HFFc6 (cell line): ENCODE results near the gene SCARB2. TPM values are rescaled to one million over a fixed set of nuclear protein-coding genes. Genes with fewer than 3 reads are reported as not detected.

Experiments
- DNase-seq: peaks from one replicate; pipeline ENCODE4 v3.0.0-alpha.2; 2018
- H3K27ac Mint-ChIP-seq: 2 replicates; pipeline ENCODE4 v1.8.0; 2020; ENCODE audit warnings: mild to moderate bottlenecking, mixed read lengths
- H3K27me3 Mint-ChIP-seq: 2 replicates; pipeline ENCODE4 v1.8.0; 2021; ENCODE audit warnings: mild to moderate bottlenecking, moderate library complexity, mixed read lengths; ENCODE audit not compliant: insufficient read depth
- H3K36me3 Mint-ChIP-seq: 2 replicates; pipeline ENCODE4 v1.8.0; 2021; ENCODE audit warnings: low read depth, mixed read lengths
- H3K4me1 Mint-ChIP-seq: 2 replicates; pipeline ENCODE4 v1.8.0; 2020; ENCODE audit warnings: low read depth, mixed read lengths
- H3K4me3 Mint-ChIP-seq: 2 replicates; pipeline ENCODE4 v1.8.0; 2020; ENCODE audit warnings: mild to moderate bottlenecking, moderate library complexity, mixed read lengths
- H3K9me3 Mint-ChIP-seq: 2 replicates; pipeline ENCODE4 v1.8.0; 2020; ENCODE audit warnings: mild to moderate bottlenecking, mixed read lengths
- CTCF ChIP-seq: fragments of 200-600 bp; sonication (generic); IDR thresholded peaks from 2 replicates; pipeline ENCODE4 v1.5.0; 2021; ENCODE audit warnings: antibody characterized with exemption, mild to moderate bottlenecking
- total RNA-seq, 6 experiments: library from RNA; stranded (reverse); fragmentation: NEBNext Ultra II Directional; extraction: Animal tissue kit (Norgen Biotek cat#: 25700); gene quantifications; 2 replicates in 1 of 6; 3 replicates in 5 of 6; pipeline ENCODE4 v1.2.3, GENCODE V29; 2021

SCARB2 gene
- total RNA-seq, 6 experiments from 2014 or later = 126 to 145 (median 138) TPM

- Mint-ChIP-seq H3K9me3 (no peaks in the 10 kb centered on the region), H3K27me3 (no peaks in the 10 kb centered on the region; the same call in 1 of the 2 replicates), H3K4me3 (peak overlapping the region; percentile 94), H3K4me1 (peaks cover 78% of the 10 kb centered on the region), H3K27ac (peak overlapping the region; percentile 74), H3K36me3 (no peaks in the 10 kb centered on the region)
- no peak for DNase-seq
- no peak for TF ChIP-seq CTCF
Observed at GRCh38 chr4:76210452-76210851, 3.2 kb downstream of the SCARB2 start.

- no peak for DNase-seq
- Mint-ChIP-seq H3K27ac (peak overlapping the region; percentile 74), H3K4me1 (peaks cover 78% of the 10 kb centered on the region), H3K4me3 (no peak overlapping the region), H3K9me3 (no peaks in the 10 kb centered on the region), H3K27me3 (no peaks in the 10 kb centered on the region), H3K36me3 (no peaks in the 10 kb centered on the region)
- no peak for TF ChIP-seq CTCF
Observed at GRCh38 chr4:76209881-76210280, 3.7 kb downstream of the SCARB2 start.

GRCh38 chr4:76208005-76208765 lies 5.4 kb downstream of the SCARB2 start:
- H3K9me3 Mint-ChIP-seq = no peaks in the 10 kb centered on the region
- peak; percentile 90 for DNase-seq
- peak overlapping the region; percentile 90 for H3K4me3 Mint-ChIP-seq
- peak overlapping the region; percentile 97 for H3K27ac Mint-ChIP-seq
- TF ChIP-seq CTCF = no peak
- no peaks in the 10 kb centered on the region for H3K27me3 Mint-ChIP-seq
- H3K36me3 Mint-ChIP-seq = no peaks in the 10 kb centered on the region
- H3K4me1 Mint-ChIP-seq = peaks cover 79% of the 10 kb centered on the region

- no peak for TF ChIP-seq CTCF
- peaks cover 76% of the 10 kb centered on the region for H3K4me1 Mint-ChIP-seq
- no peaks in the 10 kb centered on the region for H3K36me3 Mint-ChIP-seq
- H3K4me3 Mint-ChIP-seq = peak overlapping the region; percentile 90; the same call in 1 of the 2 replicates
- no peaks in the 10 kb centered on the region for H3K27me3 Mint-ChIP-seq
- H3K27ac Mint-ChIP-seq = no peak overlapping the region
- DNase-seq = no peak
- H3K9me3 Mint-ChIP-seq = no peaks in the 10 kb centered on the region
Observed at GRCh38 chr4:76207549-76207948, 6.1 kb downstream of the SCARB2 start.

- Mint-ChIP-seq H3K36me3 (no peaks in the 10 kb centered on the region), H3K27ac (peak overlapping the region; percentile 49; the same call in 1 of the 2 replicates), H3K4me3 (no peak overlapping the region), H3K4me1 (peaks cover 65% of the 10 kb centered on the region), H3K27me3 (no peaks in the 10 kb centered on the region), H3K9me3 (no peaks in the 10 kb centered on the region)
- TF ChIP-seq CTCF = no peak
- no peak for DNase-seq
Observed at GRCh38 chr4:76206222-76206942, 7.2 kb downstream of the SCARB2 start.
